Medulla oblongata (tissue), 1 donor: ENCODE measurements around the gene HAT1.
A peak's percentile ranks its signal among the peaks of the same experiment; 100 is the strongest.
"Not testable (repeated sequence)": the region's sequence is repeated elsewhere in the genome, so short reads cannot be mapped to it uniquely, and the experiment has no call there.

ENCODE experiments used
- DNase-seq: peaks from one replicate; pipeline ENCODE4 v3.0.0-alpha.2; 2015; ENCODE audit errors: extremely low spot score

The HAT1 gene

DNA sequence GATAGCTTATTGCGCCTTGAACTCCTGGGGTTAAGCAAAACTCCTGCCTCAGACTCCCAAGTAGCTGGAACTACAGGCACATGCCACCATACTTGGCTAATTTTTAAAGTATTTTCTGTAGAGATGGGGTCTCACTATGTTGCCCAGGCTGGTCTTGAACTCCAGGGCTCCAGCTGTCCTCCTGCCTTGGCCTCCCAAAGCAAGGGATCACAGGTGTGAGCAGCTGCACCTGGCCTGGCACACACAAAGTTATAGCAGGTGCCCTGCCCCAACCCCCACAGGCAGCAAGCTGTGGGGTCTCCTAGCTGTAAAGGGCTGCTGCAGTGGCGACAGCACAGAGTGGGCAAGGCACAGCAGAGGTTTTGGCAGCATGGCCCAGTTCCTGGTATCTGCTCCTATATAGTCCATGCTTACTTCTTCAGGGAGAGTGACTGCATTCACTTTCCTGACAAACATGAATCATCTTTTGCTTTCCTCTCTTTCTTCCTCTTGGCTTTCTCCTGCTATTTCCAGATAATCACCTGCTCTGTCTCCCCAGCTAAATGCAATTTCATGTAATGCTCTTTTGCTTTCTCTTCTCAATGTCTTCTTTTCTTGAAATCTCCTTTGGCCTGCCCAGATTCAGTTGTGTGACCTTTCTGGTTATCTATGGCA is 50.2 kb downstream of the HAT1 start:
- no peak for DNase-seq

DNA sequence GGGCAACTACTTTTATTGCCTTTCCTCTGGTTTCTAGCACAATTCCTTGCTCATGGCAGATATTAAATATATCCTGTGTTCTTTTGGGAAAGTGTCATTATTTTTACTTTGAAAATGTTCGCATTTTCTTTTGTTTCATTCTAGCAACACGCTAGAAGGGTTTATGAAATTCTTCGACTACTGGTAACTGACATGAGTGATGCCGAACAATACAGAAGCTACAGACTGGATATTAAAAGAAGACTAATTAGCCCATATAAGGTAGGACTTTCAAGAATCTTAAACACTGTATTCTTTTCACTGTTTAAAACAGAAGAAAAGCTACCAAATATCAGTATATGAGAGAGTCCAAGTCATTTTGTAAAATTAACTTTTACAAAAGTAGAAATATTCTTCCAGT is 56.8 kb downstream of the HAT1 start:
- no peak for DNase-seq

- DNase-seq: not testable (repeated sequence)
These were observed 61.7 kb downstream of the HAT1 start for GRCh38 chr2:171983924-171984323.

DNA sequence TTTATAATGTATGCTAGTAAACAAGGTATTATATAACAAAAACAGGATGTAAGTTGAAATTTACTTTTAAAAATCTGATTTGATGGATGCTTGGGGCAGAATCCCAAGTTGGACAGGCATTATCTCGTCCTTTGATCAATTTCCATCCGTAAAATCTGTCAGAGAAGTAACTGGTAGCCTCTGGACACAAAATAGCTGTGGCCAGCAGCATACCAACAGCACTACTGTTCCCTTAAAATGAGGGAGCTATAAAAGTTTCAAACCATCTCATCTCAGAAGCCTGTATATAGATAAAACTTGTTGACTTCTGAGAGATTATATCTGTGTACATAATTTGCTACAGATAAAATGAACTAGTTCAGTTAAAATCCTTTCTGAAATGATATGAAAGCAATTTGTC is 62.8 kb downstream of the HAT1 start:
- no peak for DNase-seq

- DNase-seq: no peak
These were observed 64.5 kb downstream of the HAT1 start for GRCh38 chr2:171986778-171987177.

DNA sequence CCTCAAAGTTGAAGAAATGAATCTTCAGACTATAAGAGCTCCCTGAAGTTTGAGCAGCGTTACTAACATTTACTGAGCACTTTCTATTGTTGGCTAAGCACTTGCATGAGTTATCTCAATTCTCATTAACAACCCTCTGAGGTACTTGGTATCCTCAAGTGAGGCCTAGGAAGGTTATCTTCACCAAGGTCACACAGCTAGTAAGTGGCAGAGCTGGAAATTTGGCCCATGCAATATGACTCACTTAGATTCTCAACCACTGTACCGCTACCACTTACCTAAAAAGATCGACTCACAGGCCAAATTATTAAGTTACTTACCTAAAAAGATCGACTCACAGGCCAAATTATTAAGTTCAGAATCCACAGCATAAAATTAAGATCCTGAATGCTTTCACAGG is 68.8 kb downstream of the HAT1 start:
- DNase-seq: no peak

- no peak for DNase-seq
These were observed 73.3 kb downstream of the HAT1 start for GRCh38 chr2:171995586-171995985.

DNA sequence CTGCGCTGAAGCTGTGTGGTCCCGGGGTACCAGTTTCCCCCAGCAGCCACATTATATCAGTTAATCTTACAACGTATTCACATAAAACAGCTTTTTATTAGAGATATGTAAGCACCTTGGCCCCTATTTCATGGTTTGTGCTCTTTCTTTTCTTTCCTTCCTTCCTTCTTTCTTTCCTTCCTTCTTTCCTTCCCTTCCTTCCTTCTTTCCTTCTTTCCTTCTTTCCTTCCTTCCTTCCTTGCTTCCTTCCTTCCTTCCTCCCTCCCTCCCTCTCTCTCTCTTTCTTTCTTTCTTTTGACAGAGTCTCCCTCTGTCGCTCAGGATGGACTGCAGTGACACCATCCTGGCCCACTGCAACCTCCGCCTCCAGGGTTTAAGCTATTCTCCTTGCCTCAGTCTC is 73.8 kb downstream of the HAT1 start:
- no peak for DNase-seq

GRCh38 chr2:171997031-171997430 is 74.8 kb downstream of the HAT1 start:
- not testable (repeated sequence) for DNase-seq

DNA sequence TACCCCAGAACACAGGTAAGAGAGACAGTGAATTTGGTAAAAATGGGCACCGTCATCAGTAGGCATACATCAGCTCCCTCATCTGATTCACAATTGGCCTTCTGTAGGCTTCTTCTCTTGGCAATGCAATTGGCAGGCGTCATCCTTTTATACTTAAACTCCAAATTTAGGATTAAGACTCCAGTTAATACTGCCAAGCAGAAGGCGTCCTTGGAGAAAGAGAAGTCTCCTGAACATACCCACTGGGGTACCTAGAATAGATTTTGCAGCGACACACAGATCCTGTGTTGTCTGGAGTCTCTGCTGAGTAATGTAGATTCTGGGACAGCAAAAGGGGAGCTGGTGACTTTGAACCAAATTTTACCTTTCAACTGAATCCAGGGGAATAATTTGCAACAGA is 76.9 kb downstream of the HAT1 start:
- DNase-seq: peak; percentile 20

DNA sequence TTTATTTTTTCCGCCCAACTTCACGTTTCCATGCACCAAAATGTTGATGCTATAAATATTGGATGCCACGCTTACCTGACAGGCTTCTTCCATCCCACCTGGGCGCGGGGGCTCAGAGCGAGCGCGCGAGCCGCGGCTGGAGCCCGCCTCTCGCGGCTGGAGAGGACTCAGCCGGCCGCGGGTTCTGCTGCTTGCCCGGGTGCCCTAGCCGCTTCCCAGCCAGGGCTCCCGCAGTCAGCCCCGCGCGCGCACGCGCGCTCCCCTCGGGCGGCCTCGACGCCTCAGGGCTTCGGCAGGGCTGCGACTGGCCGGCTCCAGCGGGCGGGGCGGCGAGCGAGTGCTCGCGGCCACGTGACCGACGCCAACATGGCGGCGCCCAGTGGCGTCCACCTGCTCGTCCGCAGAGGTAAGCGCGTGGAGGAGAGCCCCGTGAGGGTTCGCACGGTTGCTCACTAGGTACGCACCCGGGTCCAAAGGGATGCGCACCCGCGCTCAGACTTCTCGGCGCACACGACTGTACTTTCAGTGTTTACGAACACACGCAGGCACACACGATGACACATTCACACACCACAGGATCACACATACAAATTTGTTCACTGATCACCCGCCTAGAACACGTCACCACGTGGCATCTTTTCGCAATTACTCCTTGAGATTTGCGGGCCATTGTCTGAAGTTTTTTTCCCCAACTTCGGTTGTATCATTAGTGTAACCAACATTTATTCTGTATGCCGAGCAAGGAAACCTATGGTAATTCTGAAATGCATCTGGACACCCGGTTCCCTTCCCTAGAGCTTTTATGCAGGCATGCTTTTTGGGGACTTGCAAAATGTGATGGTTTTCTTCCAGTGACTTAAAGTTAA is 77.6 kb downstream of the HAT1 start, which contains the start of gene METAP1D:
Gene METAP1D, plus strand, starts transcription at position 350 of the 866 bp plus-strand sequence. Its CDS starts 17 bp downstream, at position 367.
- peak; percentile 93 for DNase-seq

DNA sequence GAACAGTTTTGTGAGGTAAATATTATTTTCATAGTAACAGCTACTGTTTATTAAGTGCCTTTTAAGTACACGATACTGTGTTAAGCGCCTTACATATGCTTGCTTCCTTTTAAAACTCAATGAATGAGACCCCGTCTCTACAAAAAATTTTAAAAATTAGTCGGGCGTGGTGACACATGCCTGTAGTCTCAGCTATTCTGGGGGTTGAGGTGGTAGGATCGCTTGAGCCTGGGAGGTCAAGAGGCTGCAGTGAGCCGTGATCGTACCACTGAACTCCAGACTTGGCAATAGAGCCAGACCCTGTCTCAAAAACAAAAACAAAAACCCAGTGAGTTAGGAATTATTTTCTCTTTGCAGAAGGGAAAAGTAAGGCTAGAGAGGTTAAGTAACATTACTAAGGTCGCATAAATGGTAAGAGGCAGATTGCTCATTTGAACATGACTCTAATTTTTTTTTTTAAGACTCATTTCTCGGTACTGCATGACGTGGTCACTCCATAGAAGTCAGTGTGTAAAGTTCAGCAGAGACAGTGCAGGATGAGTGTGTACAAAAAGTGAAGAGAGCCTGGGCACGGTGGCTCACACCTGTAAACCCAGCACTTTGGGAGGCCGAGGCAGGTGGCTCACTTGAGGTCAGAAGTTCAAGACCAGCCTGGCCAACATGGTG is 78.6 kb downstream of the HAT1 start:
- DNase-seq: no peak

- DNase-seq: no peak
These were observed 85.1 kb downstream of the HAT1 start for GRCh38 chr2:172007372-172007771.

- DNase-seq: no peak
These were observed 87.6 kb downstream of the HAT1 start for GRCh38 chr2:172009823-172010222.

- no peak for DNase-seq
These were observed 89.7 kb downstream of the HAT1 start for GRCh38 chr2:172011812-172012575.

DNA sequence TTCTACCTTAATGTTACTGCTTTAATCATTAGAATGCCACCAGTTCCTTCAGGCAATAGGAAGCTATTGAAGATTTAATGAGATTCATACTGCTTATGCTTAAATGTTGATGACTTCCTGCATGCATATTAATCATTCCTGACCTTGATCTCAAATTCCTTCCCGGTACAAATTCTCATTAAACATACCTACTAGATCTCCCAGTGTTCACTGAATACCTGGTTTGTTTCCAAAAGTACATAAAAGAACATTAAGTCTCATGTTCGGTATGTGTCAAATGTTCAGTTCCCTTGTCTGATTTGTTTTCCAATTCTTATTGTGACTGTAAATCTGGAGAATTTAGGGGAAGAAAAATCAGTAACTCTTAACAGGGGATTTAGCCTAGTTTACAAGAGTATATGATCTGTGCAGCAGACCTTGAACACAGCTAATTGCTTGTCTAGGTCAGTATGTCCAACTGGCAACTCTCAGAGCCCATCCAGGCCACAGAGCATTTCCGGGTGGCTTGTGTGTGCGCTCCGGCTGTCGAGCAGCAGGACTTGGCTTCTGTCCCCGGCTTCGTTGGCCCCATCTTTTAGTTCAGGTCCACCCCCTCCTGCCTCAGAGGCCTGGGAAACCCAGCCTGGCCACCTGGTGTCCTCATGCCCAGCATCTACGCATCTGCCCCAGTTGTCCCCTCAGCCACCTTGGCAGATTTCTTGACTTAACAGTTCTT is 90.6 kb downstream of the HAT1 start:
- DNase-seq: no peak

DNA sequence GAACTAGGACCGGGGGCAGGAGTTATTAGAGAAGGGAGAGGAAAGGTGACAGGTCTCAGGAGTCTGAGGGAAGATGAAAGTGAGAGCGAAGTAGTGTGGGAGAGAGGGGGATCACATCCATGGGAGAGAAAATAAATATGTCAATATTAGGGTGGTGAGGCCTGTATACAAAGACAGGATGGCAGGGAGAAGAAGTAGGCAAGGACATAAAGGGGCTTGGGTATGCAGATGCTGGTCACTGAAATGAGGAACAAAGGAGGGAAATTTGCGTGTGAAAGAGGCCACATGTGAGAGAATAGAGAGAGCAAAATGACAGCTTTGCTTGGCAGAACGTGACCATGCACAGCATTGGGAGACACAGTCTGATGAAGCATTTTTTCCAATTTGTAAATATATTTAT is 91.1 kb downstream of the HAT1 start:
- no peak for DNase-seq

- no peak for DNase-seq
These were observed 99.0 kb downstream of the HAT1 start for GRCh38 chr2:172021074-172021931.

GRCh38 chr2:172021955-172022354 is 99.7 kb downstream of the HAT1 start:
- no peak for DNase-seq

DNA sequence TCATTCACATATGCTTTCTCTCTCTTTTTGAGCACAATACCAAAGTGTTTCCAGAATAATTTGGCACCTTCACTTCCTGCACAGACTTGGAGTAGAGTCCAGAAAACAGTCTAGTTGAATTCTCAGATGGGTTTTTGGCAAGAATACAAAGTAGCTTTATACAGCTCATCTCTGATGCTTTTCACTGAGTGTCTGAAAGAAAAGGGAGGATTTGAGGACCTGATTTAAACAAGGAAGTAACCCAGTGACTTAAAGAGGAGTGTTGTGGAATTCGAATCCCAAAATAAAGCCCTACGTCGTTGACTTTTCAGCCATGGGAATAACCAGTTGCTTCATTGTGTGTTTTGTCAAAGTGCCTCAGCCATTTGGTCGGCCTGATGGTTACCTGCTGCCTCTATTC is 109.3 kb downstream of the HAT1 start:
- DNase-seq: peak; percentile 4
